ENCODE results near the gene NOL7.

Gene NOL7

GRCh38 chr6:13653296-13653695 is 38.2 kb downstream of the NOL7 start:
- no peak for DNase-seq (ENCODE audit: low read depth in 2 of 2)

GRCh38 chr6:13654496-13654895 is 39.4 kb downstream of the NOL7 start:
- DNase-seq (ENCODE audit: low read depth in 2 of 2) = no peak

- DNase-seq (ENCODE audit: low read depth in 2 of 2) = no peak
These were observed 40.6 kb downstream of the NOL7 start for GRCh38 chr6:13655700-13656099.

GRCh38 chr6:13660273-13660672 is 45.1 kb downstream of the NOL7 start:
- DNase-seq (ENCODE audit: low read depth in 2 of 2) = no peak

- DNase-seq (ENCODE audit: low read depth in 2 of 2) = no peak
These were observed 45.8 kb downstream of the NOL7 start for GRCh38 chr6:13660893-13661292.

- no peak for DNase-seq (ENCODE audit: low read depth in 2 of 2)
These were observed 46.5 kb downstream of the NOL7 start for GRCh38 chr6:13661647-13662046.

- no peak for DNase-seq (ENCODE audit: low read depth in 2 of 2)
These were observed 47.7 kb downstream of the NOL7 start for GRCh38 chr6:13662651-13663334.

- DNase-seq (ENCODE audit: low read depth in 2 of 2) = no peak
These were observed 48.9 kb downstream of the NOL7 start for GRCh38 chr6:13663986-13664385.

- DNase-seq (ENCODE audit: low read depth in 2 of 2) = no peak
These were observed 49.7 kb downstream of the NOL7 start for GRCh38 chr6:13664703-13665352.

GRCh38 chr6:13666194-13667105 is 51.3 kb downstream of the NOL7 start:
- no peak for DNase-seq (ENCODE audit: low read depth in 2 of 2)

GRCh38 chr6:13667655-13668054 is 52.5 kb downstream of the NOL7 start:
- no peak for DNase-seq (ENCODE audit: low read depth in 2 of 2)

- DNase-seq (ENCODE audit: low read depth in 2 of 2) = no peak
These were observed 53.3 kb downstream of the NOL7 start for GRCh38 chr6:13668291-13668928.

- DNase-seq (ENCODE audit: low read depth in 2 of 2) = no peak
These were observed 54.3 kb downstream of the NOL7 start for GRCh38 chr6:13669476-13669875.
